OCI-M1 (cell line): ENCODE data around the gene ASGR2.
"Not testable (repeated sequence)": the region's sequence is repeated elsewhere in the genome, so short reads cannot be mapped to it uniquely, and the experiment has no call there.

Experiments
- DNase-seq: peaks from one replicate; lab custom pipeline; 2025; lab: John Stamatoyannopoulos, UW

ASGR2 gene

DNA sequence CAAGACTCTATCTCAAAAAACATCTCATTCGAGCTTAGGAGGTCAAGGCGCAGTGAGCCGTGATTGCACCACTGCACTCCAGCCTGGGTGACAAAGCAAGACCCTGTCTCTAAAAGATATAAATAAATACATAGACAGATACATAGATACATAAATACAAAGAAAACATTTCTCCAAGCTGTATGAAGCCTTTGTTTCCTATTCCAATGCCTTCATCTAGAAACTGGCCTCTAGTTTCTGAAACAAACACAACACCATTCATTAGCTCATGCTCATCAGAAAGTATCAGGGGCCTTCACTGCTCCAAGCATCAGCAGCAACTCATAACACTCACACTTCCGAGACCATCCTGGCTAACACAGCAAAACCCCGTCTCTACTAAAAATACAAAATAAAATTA, 10.3 kb upstream of the ASGR2 start:
- no peak for DNase-seq

DNA sequence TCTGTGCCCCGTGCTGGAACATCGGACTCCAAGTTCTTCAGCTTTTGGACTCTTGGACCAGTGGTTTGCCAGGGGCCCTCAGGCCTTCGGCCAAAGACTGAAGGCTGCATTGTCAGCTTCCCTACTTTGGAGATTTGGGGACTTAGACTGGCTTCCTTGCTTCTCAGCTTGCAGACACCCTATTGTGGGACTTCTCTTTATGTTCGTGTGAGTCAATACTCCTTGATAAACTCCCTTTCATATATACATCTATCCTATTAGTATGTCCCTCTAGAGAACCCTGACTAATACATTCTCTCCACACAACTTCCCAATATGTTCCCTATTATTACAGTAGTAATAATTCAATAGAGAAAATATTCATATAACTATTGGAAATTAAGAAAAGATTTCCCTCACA, 9.2 kb upstream of the ASGR2 start:
- no peak for DNase-seq

DNA sequence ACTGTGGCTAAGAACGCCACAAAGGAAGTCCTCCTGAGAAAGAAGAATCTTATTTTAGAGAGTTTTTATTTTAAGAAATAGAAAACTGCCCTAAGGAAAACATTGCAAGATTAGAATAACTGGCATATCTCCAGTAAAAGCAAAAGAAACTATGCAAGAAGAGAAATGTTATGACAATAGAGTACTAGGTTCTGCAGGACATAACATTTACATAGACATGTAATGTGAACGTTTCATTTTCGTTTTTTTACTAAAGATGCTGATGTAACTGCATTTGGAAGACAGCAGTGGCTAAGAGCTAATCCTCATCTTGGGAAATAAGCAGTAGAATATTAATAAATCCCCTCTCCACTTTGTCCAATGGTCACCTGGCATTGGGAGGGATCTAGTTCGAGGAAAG, 7.8 kb upstream of the ASGR2 start:
- DNase-seq: peak; percentile 34

DNA sequence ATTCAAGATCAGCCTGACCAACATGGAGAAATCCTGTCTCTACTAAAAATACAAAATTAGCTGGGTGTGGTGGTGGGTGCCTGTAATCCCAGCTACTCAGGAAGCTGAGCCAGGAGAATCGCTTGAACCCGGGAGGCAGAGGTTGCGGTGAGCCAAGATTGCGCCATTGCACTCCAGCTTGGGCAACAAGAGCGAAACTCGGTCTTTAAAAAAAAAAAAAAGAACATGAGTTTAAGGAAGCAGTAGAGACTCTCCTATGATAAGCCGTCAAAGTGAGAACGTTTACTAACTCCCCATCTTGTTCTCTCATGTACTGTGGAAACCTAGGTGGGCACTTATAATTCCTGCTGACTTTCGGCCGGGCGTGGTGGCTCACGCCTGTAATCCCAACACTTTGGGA, 6.0 kb upstream of the ASGR2 start:
- DNase-seq: peak; percentile 58

DNA sequence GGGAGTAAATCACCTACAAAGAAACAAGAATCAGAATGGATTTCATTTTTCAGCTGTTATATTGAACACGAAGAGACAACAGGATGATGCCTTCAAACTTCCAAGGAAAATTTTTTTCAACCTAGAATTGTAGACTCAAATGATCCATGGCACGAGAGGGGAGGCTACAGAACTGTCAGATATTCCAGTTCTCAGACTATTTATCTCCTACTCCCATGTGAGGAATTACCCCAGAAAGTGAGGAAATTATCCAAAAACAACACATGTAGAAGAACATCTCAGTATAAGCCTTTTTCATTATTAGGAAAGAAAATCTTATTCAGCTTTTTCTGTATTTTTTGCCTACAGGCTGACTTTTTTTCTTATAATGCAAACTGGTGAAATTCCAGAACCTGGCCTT, 5.5 kb upstream of the ASGR2 start:
- no peak for DNase-seq

DNA sequence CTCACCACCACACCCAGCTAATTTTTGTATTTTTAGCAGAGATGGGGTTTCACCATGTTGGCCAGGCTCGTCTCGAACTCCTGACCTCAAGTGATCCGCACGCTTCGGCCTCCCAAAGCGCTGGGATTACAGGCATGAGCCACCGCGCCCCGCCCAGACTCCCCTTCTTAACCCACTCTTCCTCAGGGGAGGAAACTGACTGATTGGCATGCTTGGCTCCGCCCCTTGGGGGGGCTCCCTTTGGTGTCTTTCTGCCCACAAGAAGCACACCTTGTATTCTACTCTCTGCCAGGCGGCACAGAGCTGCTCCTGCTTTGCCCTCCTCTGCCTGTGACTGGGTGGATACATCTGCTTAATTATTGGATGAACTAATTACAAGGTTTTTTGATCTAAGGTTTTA, 4.7 kb upstream of the ASGR2 start:
- no peak for DNase-seq

DNA sequence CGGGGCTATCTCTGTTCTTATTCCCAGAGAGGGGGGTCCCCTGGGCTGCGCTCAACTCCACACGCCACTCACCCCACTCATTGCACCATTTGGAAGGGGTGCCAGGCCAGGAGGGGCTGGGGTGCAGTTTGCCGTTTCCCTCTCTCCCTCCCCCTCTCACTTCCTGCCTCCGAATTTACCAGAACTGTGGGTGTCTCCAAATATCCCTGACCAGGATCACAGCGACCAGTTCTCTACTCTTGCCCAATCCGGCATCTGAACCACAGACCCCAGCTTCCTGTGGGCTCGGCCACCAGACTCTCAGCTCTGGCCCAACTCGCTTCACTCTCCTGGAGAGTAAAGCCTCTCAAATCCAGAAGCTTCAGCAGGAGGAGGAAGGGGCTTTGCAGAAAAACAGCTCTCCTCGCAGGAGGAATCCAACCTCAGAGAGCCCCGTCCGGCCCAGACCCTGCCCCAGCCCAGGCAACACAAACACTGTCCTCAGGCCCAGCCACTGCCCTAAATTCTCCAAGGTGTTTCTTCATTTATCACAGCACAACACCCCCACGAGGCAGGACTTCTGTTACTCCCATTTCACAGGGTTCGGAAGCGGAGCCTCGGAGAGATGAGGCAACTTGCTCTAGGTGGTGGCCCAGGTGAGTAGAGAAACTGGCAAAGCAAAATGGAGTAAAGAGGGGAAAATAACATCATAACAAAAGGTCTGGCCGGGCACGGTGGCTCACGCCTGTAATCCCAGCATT, 423 bp upstream of the ASGR2 start:
- no peak for DNase-seq

DNA sequence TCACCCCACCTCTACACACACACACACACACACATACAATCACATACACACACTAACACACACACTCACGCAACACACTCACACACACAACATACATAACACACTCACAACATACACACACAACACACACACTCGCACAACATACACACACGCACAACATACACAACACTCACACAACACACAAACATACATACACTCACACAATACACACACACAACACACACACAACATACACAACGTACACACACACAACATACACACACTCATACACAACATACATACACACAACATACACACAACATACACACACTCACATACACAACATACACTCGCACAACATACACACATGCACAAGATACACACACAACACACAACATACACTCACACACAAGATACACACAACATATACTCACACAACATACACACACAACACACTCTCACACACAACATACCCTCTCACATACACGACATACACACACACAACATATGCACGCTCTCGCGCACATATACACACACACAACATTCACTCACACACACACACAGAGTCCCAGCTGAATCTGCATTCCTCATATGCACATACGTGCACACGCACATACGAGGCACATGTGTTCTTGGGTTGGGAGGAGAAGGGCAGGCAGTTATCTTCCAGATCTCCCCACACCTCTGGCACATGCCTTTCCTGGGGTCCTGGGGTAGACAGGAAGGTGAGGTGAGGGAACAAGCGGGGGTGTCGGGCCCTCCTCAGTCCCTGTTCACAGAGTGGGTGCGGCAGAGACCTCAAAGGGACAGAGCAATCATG, 1.1 kb downstream of the ASGR2 start:
- DNase-seq: no peak

DNA sequence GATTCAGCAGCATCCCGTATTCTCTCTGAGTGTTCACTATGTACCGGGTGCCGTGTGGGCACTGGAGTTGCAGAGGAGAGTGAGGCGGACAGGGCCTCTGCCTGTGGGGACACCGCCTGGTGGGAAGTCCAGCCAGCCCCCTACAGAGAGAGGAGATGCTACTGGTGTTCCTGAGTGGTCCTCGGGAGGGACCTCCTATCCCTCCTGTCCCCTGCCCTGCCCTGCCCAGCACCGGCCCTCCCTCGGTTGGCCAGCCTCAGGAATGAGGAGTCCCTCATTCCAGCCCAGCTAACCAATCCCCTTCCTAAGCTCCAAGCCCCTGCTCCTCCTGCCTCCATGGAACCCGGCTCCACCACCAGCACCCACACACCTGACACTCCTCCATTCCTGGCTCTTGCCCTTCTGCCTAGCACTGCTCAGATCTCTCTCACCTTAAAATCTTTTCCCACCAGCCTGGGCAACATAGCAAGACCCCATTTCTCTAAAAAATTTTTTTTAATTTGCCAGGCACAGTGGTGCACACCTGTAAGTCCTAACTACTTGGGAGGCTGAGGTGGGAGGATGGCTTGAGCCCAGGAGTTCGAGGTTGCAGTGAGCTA, 2.0 kb downstream of the ASGR2 start:
- DNase-seq: no peak

DNA sequence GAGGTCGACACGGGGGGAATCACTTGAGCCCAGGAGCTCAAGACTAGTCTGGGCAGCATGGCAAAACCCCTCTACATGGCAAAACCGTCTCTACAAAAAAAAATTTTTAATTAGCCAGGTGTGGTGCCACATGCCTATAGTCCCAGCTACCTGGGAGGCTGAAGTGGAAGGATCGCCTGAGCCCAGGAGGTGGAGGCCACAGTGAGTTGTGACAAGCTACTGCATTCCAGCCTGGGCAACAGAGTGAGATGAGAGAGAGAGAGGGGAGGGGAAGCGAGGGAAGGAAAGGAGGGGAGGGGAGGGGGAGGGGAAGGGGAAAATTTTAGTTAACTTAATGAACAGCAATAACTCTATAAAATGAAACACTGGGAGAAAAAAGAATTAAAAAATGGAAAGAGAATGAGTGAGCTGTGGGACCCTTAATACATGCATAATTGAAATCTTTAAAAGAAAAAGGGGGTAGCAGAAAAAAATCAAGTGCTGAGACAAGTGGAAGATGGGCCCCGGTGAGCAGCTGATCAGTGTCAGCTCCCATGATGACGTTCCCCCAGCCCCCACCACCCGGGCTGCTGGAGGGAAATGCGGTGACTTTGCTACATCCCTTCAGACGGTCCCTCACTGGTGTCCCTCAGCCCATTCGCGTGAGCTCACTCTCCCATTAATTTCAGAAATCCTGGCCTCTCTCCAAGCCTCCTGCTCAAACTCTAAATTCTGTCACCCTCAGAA, 2.7 kb downstream of the ASGR2 start:
- no peak for DNase-seq

DNA sequence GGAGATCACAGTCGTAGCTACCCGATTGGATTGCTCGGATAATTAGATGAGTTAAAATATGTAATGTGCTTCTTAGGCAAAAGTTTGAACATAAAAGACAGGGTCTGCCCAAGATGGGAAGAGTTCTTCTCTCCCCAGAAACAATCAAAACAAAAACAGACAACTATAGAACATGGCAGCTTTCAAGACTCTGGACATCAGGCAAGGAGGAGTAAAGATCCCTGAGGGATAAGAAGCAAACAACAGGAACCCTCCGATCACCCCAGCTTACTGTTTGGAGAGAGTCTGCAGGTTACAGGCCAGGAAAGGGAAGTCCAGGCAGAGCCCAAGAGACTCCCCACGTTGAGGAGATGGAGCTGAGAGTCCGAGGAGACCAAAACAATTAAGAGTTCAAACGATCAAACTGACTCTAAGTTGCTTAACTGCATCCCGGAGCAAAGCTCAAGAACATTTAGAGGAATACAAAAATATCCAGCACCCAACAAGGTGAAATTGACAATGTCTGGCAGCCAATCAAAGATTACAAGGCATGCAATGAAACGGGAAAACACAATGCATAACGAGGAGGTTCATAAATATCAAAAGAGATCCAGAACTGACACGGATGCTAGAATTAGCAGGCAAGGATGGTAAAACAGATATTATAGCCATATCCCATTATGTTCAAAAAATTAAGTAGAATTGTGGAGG, 3.9 kb downstream of the ASGR2 start:
- DNase-seq: no peak

DNA sequence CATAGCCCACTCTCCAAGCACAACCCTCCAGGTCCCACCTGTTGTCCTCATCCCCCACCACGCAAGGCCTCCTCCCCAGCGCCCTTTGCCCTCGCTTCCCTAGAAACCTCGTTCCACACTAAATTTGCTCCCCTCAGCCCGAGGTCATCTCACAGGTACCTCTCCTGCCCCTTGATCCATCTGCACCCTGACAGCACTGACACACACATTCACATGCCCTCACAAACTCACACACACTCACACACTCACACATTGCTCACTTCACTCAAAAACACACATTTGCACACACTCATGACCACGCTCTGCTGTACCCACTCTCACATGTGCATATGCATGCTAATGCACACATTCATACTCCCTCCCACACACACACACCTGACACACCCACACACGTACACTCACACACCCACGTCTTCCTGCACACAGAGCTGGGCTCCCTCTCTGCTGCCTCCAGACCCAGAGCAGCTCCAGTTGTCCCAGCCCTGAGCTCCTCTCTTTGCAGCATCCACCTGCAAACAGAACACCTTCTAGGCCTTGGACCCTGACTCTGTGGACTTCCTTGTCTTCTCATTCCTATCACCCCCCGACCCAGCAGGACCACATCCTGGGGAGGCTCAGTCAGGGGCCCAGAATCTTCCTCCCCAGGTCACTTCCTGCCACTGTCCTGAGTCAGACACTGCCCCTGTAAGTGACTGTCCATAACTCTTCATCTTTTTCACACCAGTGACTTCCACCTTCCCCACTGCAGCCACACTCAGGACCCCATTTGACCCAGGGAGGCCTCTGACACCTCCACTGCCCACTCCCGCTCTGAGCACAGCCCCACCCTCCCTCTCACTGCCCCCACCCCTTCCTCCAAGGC, 4.9 kb downstream of the ASGR2 start:
- DNase-seq: no peak

DNA sequence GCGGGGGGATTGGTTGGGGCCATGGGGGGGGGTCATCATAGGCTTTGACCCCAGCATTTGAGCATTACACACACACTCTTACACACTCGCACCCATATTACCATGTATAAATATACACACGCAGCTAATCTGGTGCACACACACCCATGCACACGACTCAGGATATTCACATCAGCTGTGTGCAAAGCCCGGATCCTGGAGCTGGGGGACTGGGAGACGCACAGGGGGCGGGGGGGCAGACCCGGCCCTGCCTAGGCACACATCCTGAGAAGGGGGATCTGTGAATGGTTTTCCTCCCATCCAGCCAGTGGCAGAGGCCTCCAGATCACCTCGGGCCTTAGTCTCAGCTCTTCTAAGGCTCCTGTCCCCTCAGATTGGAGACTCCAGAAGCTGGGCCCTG, 5.6 kb downstream of the ASGR2 start:
- no peak for DNase-seq

DNA sequence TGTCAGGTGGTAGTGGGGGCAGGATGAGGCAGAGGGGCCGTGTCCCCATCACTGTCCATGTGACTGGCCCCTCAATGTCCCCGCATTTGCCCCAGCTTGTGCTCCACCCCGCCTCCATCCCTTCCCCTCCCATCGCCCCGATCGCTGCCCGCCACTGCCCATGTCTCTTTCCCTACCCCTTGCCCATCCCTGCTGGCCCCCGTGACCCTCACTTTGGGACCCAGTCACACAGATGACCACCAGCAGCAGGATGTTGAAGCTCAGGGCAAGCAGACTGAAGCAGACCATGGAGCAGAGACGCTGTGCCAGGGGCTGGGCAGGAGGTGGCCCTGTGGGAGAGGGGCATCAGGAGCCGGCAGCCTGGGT, 6.1 kb downstream of the ASGR2 start:
- no peak for DNase-seq

DNA sequence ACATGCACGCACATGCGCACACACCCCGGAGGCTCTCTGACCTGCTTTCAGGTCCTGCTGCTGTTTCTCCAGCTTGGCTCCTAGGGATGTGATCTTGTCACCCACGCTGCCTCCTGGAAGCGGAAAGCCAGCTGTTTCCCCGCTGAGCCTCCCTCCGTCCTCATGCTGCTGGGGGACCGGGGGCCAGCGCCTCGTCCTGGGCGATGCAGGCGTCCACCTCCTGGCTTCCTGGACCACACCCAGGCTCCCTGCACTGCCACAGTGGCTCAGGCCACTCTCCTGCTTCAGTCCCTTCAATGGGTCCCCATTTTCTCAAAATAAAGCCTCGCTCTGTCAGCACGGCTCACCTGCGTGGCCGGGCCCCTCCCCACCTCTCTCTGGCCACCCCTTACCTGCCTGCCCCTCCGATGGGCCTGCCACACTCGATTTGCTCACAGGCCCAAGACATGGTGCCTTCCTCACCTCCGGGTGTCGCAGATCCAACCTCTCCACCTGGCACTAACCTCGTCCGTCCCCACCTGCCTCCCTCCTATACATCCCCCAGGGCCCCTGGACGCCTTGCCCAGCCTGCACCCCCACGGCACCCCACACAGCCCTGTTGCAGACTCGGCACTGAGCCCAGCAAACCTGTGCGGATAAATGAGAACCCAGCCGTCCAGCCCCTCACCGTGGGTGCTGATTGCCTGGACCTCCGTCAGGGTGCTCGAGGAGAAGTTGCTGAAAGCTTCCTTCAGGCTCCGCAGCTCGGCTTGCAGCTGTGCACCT, 6.6 kb downstream of the ASGR2 start:
- DNase-seq: no peak

DNA sequence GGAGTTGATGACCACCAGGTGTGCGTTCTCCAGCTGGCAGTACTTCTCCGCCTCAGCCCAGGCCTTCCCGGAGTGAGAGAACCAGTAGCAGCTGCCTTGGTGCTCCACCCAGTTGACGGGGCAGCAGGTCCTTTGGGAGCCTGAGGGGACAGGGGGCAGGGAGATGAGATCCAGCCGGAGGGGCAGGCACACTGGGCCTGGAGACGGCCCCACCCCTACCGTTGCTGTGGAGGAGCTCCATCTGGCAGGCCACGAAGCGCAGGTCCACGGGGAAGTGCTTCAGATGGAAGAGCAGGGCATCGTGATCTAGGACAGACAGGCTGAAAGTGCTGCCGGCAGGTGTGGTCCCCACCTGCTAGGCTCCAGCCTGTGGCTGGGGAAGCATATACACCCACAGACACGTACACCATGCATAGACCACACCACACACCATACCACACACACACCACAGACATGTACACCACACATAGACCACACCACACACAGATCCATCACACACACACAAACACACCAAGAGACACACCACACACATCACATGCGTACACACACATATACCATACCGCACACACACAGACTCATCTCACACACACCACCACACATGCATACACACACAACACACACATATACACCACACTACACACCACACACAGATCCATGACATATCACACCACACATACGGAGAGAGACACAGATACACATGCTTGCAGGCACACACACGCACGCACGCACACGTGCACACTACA, 7.4 kb downstream of the ASGR2 start:
- no peak for DNase-seq

DNA sequence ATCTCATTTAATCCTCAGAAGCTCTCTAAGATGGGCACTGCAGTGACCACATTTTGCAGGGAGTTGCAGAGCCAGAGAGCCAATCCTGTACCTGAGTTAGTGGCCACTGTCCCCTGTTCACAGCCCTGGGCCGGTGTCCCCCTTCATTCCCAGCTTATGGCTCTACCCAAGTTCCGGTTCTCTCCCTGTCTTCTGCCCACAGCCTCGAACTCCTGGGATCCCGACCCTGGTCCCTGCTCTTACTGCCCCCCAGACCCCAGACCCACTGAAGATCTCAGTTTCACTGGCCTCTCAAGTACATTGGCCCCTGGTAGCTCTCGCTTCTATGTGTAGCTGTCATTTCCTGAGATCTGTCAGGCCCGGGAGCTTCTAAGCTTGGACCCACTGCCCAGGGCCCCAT, 12.2 kb downstream of the ASGR2 start:
- DNase-seq: no peak

DNA sequence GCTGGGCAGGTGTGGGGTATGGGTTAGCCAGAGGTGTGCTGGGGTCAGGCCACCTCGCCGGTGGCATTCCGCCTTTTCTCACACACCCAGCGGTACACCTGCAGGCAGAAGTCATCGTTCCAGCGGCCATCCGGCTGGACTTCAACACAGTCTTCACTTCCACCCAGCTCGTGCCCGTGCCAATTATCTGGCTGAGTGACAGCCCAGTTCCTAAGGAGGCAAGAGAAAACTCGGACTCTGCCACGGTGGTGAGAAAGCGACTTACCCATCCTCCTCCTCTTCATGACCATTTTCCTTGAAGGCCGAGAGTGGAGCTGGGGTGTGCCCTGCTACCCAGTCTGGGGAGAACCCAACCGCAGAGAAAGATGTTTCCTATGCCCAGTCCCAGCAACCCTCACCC, 13.1 kb downstream of the ASGR2 start:
- DNase-seq: no peak

DNA sequence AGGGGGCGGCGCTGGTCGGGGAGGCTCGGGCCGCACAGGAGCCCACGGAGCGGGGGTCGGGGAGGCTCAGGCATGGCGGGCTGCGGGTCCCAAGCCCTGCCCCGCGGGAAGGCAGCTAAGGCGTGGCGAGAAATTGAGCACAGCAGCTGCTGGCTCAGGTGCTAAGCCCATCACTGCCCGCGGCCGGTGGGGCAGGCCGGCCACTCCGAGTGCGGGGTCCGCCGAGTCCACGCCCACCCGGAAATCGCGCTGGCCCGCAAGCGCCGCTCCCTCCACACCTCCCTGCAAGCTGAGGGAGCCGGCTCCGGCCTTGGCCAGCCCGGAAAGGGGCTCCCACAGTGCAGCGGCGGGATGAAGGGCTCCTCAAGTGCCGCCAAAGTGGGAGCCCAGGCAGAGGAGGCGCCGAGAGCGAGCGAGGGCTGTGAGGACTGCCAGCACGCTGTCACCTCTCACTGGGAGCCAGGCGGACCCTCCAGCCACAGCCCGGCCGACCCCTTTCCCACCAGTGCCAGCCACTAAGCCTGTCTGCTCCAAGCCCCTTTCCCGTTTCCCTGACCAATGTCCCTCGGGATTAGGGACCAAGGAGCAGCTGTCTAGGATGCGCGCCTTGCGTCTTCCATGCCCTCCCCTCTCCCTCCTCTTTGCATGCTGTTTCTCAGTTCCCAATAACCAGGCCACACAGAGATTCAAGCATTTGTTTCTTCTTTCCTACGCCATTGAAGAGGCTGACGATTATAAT, 13.8 kb downstream of the ASGR2 start:
- DNase-seq: not testable (repeated sequence)
